ENCODE measurements around the gene SYK.

- no peak for TF ChIP-seq REST (IDR thresholded peaks at IDR 0.05; ENCODE audit: insufficient read depth in 1 of 2, low read depth in 2 of 2, low read length in 1 of 2)
- TF ChIP-seq CTCF (IDR thresholded peaks at IDR 0.05): no peak
- no peak for TF ChIP-seq POLR2AphosphoS5 (IDR thresholded peaks at IDR 0.05; ENCODE audit: low read depth, low read length)
- no peak for TF ChIP-seq TCF7L2 (IDR thresholded peaks at IDR 0.05; ENCODE audit: low read depth, low read length)
- no peak for TF ChIP-seq SIN3A (IDR thresholded peaks at IDR 0.05; ENCODE audit: borderline replicate concordance, insufficient read depth, low read depth, low read length)
Observed at GRCh38 chr9:90803860-90804593, 2.4 kb downstream of the SYK start.
